Measurements from ENCODE around the gene DDX10.

The DDX10 gene

DNA sequence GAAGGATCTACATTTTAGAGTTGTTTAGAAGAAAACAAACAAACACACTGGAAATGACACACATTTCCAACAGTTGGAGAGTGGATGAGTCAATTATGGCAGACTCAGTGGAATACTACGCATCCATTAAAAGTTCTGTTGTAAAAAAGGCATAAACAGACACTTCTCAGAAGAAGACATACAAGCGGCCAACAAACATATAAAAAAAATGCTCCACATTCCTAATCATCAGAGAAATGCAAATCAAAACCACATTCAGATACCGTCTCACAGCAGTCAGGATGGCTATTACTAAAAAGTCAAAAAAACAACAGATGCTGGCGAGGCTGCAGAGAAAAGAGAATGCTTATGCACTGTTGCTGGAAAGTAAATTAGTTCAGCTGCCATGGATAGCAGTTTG lies 298.2 kb downstream of the DDX10 start:
- TF ChIP-seq, protein P1, sequence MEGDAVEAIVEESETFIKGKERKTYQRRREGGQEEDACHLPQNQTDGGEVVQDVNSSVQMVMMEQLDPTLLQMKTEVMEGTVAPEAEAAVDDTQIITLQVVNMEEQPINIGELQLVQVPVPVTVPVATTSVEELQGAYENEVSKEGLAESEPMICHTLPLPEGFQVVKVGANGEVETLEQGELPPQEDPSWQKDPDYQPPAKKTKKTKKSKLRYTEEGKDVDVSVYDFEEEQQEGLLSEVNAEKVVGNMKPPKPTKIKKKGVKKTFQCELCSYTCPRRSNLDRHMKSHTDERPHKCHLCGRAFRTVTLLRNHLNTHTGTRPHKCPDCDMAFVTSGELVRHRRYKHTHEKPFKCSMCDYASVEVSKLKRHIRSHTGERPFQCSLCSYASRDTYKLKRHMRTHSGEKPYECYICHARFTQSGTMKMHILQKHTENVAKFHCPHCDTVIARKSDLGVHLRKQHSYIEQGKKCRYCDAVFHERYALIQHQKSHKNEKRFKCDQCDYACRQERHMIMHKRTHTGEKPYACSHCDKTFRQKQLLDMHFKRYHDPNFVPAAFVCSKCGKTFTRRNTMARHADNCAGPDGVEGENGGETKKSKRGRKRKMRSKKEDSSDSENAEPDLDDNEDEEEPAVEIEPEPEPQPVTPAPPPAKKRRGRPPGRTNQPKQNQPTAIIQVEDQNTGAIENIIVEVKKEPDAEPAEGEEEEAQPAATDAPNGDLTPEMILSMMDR (IDR thresholded peaks at IDR 0.05; ENCODE audit: insufficient read depth, low read depth, low read length, missing control alignments): no peak
- DNase-seq (ENCODE audit: low read depth): no peak
- no peak overlapping the region for H3K4me3 ChIP-seq (ENCODE audit: low read depth, low read length)

DNA sequence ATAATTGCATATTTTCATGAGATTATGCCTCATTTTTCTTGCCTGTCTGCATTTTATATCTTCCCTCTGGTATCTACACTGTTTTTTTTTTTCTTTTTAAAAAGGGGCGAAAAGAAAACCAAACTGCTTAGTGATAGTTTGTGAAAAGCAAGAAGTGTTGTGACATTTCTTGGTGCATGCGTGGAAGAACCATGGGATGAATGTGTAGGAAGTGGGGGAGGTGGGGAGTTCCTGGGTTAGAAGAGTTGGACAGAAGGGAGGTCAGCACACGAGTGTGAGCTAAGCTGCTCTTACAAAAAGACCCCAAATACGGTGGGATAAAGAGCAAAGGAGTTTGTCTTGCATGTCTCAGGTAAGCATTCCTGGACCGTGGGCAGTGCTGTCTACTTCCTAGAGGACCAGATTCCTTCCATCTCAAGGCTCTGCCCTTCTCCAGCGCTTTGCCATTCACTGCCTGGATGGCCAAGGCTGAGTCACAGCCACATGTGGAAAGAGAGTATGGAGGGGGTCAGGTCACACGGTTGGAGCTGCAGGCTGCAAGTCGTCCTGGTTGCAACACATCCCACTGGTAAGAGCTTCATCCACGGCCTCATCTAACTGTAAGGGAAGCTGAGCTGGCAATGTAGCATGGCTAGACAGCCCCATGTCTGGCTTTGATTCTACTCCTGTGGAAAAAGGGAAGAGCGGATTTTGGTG lies 300.6 kb downstream of the DDX10 start:
- no peak for DNase-seq (ENCODE audit: low read depth)
- TF ChIP-seq, protein P1 (IDR thresholded peaks at IDR 0.05; ENCODE audit: insufficient read depth, low read depth, low read length, missing control alignments): no peak
- no peak overlapping the region for H3K4me3 ChIP-seq (ENCODE audit: low read depth, low read length)

DNA sequence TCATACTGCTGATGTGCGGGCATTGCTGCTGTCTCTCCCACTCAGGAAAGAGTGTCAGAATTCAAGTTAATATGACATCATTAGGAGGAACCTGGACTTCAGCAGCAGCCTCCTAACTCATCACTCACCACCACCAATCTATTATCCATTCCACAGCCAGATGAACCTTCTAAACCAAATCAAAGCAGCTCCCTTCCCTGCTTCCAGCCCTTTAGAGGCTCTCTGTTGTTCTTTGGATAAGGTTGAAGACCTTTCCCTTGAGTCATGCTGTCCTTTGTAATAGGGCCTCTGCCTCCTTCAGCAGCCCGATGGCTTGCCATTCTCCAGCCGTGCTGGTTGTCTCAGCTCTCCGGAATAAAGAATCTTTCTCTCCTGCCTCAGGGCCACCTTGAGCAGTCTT lies 301.3 kb downstream of the DDX10 start:
- H3K4me3 ChIP-seq (ENCODE audit: low read depth, low read length): no peak overlapping the region
- no peak for DNase-seq (ENCODE audit: low read depth)
- TF ChIP-seq, protein P1 (IDR thresholded peaks at IDR 0.05; ENCODE audit: insufficient read depth, low read depth, low read length, missing control alignments): no peak

DNA sequence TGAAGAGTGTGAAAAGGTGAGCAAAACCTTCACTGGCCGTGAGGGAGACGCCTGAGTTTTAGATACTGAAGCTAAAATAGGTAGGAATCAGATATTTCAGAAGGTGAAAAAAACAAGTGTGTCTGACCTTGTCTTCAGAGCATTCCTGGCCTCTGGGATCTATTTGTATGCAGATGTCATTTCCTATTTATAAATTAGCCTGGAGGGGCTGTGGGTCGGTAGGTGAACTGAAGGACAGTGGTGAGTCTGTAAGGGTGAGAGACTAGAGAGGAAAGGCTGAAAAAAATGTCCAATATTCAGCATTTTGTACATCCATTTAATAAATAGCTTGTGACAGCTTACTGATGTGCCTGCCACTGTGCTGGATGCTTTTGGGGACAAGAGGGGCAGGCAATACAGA lies 302.1 kb downstream of the DDX10 start:
- DNase-seq (ENCODE audit: low read depth): no peak
- TF ChIP-seq, protein P1 (IDR thresholded peaks at IDR 0.05; ENCODE audit: insufficient read depth, low read depth, low read length, missing control alignments): no peak
- H3K4me3 ChIP-seq (ENCODE audit: low read depth, low read length): no peak overlapping the region

DNA sequence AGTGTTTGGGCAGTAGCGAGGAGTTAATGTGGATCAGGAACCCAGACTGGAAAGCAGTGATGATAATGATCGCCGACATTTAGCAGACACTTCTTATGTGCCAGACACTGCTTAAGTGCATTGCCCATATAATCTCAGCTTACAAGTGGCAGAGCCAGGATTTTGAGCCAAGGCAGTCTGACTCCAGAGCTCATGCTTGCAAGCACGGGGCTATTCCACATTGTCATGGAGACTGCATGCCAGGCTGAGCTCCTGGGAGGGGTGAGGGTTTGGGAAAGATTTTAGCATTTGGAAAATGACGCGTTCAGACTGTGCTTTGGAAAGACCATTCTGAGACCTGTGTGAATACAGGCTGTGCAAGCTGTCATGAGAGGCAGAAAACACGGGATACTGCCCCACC lies 302.7 kb downstream of the DDX10 start:
- no peak for DNase-seq (ENCODE audit: low read depth)
- TF ChIP-seq, protein P1 (IDR thresholded peaks at IDR 0.05; ENCODE audit: insufficient read depth, low read depth, low read length, missing control alignments): no peak
- H3K4me3 ChIP-seq (ENCODE audit: low read depth, low read length): no peak overlapping the region

DNA sequence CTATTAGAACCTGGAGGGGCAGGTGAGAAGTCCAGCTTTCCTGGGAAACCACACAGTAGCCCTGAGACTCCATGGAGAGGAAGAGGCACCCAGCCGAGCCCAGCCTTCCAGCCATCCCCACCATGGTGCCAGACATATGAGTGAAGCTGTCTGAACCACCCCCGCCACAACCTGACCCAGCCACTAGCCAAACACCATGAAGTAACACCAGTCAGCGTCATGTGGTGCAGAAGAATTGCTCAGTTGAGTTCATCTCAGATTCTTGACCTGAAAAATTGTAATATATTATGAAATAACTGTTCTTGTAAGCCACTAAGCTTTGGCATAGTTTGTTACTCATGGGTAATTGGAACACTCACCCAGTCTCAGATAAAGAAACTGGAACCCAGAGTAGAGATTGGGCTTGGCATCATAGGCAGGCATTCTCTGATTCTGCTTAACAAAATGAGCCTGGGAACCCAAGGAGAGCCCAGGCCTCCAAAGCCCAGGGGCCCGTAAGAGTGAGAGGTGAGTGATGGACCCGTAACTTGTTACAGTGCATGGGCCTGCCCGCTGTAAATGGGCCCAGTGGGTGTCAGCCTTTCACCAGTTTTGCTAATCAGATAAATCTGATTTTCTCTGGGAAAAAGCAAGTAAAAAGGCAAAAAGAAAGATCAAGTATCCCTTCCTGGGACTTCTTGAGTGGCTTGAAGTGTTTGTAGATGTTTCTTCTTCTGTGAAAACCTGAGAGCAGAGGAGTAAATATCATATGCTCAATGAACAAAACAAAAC lies 305.5 kb downstream of the DDX10 start:
- H3K4me3 ChIP-seq (ENCODE audit: low read depth, low read length): no peak overlapping the region
- TF ChIP-seq, protein P1 (IDR thresholded peaks at IDR 0.05; ENCODE audit: insufficient read depth, low read depth, low read length, missing control alignments): no peak
- no peak for DNase-seq (ENCODE audit: low read depth)
